ENCODE data around the gene SMPD3.

SMPD3 gene

GRCh38 chr16:68367440-68367839 is 80.9 kb downstream of the SMPD3 start:
- in situ Hi-C loops (cut with HindIII; ENCODE audit: low pct_ligation_motif_present, low pct_unique_long_range_greater_than_20kb, low sequenced_read_pairs), result no loop called here
- DNase-seq, result no peak

GRCh38 chr16:68367030-68367429 is 81.3 kb downstream of the SMPD3 start:
- in situ Hi-C loops (cut with HindIII; ENCODE audit: low pct_ligation_motif_present, low pct_unique_long_range_greater_than_20kb, low sequenced_read_pairs), result no loop called here
- DNase-seq, result peak; percentile 39

- no peak for DNase-seq
- in situ Hi-C loops (cut with HindIII; ENCODE audit: low pct_ligation_motif_present, low pct_unique_long_range_greater_than_20kb, low sequenced_read_pairs), result no loop called here
Measured at GRCh38 chr16:68366062-68366461, 82.2 kb downstream of the SMPD3 start.

DNA sequence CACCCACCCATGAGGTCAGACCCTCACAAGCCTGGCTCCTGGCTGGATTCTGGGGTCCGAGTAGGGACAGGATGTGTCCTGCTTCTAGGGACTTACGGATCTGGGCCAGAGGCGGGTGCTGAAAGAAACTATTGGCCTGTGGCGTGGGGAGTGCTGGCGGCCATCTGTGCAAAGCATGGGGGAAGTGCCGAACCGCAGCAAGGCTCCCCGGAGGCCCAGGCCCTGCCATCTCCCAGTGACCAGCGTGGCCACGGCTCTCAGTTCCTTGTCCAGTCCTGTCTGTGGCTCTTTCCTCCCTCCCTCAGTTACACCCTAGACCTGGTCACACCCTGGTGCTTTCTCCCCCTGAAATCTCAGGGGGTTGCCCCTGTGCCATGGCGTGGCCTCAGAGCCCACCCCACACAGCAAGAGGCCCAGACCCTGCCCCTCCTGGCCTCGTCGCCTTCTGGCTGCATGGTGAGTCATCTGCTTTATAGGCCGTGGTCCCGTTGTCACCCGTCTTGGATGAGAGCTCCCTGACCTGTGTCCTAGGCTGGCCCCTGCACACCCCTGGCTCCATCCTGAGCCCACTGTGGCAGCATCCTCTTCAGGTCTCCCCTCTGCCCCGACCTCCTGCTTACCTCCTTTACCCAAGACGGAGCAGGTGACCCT is 83.0 kb downstream of the SMPD3 start:
- in situ Hi-C loops (cut with HindIII; ENCODE audit: low pct_ligation_motif_present, low pct_unique_long_range_greater_than_20kb, low sequenced_read_pairs), result no loop called here
- no peak for DNase-seq

DNA sequence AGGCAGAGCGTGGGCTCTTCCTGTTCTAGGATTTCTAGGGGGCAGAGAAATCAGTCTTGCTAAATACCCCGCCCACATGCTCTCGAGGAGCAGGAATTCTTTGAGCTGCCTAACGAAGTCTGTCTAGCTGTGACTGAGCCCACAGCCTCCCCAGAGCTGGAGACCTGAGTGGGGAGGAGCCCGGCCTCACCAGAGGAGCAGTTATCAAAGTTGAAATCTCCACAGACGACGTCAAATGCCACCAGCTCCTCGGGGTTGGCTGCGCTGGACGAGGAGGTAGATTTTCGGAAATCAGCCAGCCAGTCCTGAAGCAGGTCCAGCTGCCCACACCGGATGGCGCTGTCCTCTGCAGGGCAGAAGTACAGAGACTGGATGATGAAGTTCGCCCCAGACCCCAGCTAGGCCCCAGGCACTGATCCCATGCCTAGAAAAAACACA is 83.7 kb downstream of the SMPD3 start:
- in situ Hi-C loops (cut with HindIII; ENCODE audit: low pct_ligation_motif_present, low pct_unique_long_range_greater_than_20kb, low sequenced_read_pairs), result no loop called here
- DNase-seq, result no peak

DNA sequence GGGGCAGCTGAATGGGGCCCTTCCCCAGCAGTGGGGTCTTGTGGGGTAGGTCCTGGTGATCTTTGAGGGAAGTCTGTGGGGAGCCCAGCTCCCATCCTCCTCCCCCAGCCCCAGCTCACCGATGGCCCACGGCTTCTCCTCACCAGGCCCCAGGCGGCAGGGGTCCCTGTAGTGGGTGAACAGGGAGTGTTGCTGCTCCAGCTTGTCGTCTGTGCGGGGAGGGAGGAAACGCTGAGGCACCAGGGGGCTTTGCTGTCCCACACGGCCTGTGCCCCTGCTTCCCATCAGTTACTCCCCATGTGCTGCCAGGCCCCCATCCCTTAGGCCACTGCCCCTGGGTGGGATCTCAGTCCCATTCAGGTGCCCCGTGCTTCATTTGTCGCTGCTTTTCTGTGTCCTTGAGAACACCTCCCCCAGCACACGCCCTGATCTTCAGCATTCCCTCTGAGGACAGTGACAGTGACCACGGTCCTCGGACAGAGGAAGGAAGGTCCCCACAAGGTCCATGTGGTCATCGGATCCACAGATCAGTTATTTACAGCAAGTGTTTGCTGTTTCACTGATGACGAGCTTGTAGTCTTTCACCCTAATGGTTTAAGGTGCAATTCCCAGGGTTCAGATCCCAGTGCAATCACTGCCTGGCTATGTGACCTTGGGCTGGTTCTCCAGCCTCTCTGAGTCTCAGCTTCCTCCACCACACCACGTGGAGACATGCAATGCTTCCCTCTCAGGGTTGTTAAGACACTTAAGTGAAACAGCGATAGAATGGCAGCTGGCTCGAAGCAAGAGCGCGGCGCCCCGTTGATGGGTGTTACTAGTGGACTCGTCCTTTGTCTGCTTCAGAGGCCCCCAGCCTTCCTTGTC is 84.4 kb downstream of the SMPD3 start:
- in situ Hi-C loops (cut with HindIII; ENCODE audit: low pct_ligation_motif_present, low pct_unique_long_range_greater_than_20kb, low sequenced_read_pairs), result no loop called here
- DNase-seq, result no peak

- in situ Hi-C loops (cut with HindIII; ENCODE audit: low pct_ligation_motif_present, low pct_unique_long_range_greater_than_20kb, low sequenced_read_pairs), result no loop called here
- DNase-seq, result no peak
Measured at GRCh38 chr16:68362947-68363657, 85.2 kb downstream of the SMPD3 start.

DNA sequence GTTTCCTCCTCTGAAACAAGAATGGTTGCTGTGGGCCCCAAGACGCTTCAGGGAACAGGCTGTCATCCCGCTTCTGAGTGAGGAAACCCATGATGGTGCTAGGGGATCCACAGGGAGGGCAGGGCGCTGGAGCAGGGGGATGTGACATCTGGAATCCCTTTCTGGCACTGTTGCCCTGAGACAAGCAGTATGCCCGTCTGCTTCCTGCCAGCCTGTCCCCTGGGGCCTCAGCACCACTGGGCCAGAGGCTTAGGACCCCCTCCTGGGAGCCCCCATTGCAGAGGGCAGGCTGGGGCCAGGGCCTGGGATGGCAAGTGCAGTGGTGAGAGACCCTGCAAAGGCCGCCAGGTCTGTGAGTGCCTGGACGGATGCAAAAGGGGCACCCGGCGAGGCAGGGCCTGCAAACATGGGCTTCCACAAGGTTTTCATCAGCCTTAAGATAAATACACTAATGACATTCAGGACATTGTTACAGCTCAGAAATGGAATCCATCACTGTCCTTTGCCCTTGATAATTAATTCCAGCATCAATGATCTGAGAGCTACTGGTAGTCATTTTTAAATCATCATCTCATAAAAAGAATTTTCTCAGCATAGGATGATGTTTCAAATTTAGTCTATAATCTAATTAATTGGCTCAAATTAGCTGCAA is 85.9 kb downstream of the SMPD3 start:
- in situ Hi-C loops (cut with HindIII; ENCODE audit: low pct_ligation_motif_present, low pct_unique_long_range_greater_than_20kb, low sequenced_read_pairs), result no loop called here
- no peak for DNase-seq

DNA sequence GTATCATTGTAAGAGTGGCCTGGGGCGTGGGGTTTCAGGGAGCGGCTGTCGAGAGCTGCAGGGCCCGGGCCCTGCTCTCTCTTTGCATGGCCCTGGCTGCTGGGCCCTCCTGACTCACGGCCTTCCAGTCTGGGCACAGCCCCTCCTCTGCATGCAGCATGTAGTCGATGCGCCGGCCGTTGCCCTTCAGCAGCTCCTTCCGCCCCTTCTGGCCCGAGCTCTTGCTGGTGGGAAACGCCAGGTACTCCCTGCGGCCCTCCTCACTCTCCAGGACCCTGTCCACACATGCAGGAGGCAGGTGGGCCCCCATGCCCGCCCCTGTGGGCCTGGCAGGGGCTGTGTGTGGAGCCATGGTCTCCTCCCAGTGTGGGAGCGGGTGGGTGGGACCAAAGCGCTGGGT is 86.8 kb downstream of the SMPD3 start:
- in situ Hi-C loops (cut with HindIII; ENCODE audit: low pct_ligation_motif_present, low pct_unique_long_range_greater_than_20kb, low sequenced_read_pairs), result no loop called here

DNA sequence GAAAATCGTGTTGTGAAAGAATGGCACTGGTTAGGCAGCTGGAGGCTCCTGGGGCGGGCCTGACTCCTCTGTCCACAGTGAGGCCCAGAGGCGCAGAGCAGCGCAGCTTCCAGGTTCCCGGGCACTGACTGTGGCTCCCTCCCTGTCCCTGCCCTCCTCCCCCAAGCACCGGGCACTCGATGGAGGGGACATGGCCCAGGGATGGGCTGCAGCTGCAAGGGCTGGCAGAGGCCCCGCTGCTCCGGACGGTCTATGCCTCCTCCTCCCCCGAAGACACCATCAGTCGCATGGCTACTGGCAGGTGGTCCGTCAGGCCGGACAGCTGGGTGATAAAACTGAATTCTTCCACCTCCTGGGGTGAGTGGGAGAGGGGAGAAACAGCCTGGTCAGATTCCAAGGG is 87.4 kb downstream of the SMPD3 start:
- DNase-seq, result no peak
- in situ Hi-C loops (cut with HindIII; ENCODE audit: low pct_ligation_motif_present, low pct_unique_long_range_greater_than_20kb, low sequenced_read_pairs), result no loop called here

More for the DNA sequence above, 86.8 kb downstream of the SMPD3 start:
- DNase-seq, result no peak

DNA sequence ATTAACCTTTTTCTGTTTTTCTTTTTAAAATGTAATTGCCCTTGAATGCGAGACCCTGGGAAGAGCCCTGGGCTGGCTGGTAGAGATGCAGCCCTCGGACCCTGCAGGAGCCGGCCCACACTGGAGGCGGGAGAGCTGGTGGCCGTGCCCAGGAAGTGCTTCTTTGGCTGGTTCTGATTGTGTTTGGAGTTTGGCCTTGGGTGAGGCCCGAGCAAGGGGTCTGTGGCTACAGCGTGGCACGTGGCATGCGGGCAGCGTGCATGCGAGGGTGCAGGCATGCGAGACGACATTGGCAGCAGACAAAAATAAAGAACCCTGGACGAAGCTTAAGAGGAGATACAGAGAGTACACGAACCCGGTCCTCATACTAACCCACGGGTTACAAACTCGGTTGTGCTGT is 87.8 kb downstream of the SMPD3 start:
- in situ Hi-C loops (cut with HindIII; ENCODE audit: low pct_ligation_motif_present, low pct_unique_long_range_greater_than_20kb, low sequenced_read_pairs), result no loop called here
- no peak for DNase-seq

GRCh38 chr16:68359398-68360191 is 88.7 kb downstream of the SMPD3 start:
- DNase-seq, result no peak
- in situ Hi-C loops (cut with HindIII; ENCODE audit: low pct_ligation_motif_present, low pct_unique_long_range_greater_than_20kb, low sequenced_read_pairs), result no loop called here

- in situ Hi-C loops (cut with HindIII; ENCODE audit: low pct_ligation_motif_present, low pct_unique_long_range_greater_than_20kb, low sequenced_read_pairs), result no loop called here
Measured at GRCh38 chr16:68358951-68359350, 89.4 kb downstream of the SMPD3 start.

GRCh38 chr16:68357923-68358322 is 90.4 kb downstream of the SMPD3 start:
- in situ Hi-C loops (cut with HindIII; ENCODE audit: low pct_ligation_motif_present, low pct_unique_long_range_greater_than_20kb, low sequenced_read_pairs), result no loop called here
- DNase-seq, result no peak

More at GRCh38 chr16:68358951-68359350, 89.4 kb downstream of the SMPD3 start:
- DNase-seq, result no peak

DNA sequence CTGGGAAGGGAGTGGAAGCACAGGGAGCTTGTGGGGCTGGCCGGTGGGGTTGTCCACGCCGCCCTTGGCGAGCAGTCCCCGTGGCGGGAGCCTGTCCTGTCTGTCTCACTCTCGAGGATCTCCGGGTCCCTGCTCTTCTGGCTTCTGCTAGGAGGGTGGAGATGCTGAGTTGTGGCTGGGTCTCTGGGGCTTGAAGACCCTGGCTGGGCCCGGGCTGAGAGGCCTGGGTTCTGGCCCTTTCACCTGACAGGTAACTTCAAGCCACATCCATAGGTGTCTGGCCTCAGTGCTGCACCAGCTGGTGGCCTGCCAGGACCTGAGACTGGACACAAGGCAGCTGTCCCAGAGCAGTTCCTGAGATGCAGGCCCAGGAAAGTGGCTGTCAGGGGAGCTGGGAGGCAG is 90.8 kb downstream of the SMPD3 start:
- no peak for DNase-seq
- in situ Hi-C loops (cut with HindIII; ENCODE audit: low pct_ligation_motif_present, low pct_unique_long_range_greater_than_20kb, low sequenced_read_pairs), result no loop called here

- in situ Hi-C loops (cut with HindIII; ENCODE audit: low pct_ligation_motif_present, low pct_unique_long_range_greater_than_20kb, low sequenced_read_pairs), result no loop called here
- DNase-seq, result no peak
Measured at GRCh38 chr16:68356919-68357286, 91.4 kb downstream of the SMPD3 start.

DNA sequence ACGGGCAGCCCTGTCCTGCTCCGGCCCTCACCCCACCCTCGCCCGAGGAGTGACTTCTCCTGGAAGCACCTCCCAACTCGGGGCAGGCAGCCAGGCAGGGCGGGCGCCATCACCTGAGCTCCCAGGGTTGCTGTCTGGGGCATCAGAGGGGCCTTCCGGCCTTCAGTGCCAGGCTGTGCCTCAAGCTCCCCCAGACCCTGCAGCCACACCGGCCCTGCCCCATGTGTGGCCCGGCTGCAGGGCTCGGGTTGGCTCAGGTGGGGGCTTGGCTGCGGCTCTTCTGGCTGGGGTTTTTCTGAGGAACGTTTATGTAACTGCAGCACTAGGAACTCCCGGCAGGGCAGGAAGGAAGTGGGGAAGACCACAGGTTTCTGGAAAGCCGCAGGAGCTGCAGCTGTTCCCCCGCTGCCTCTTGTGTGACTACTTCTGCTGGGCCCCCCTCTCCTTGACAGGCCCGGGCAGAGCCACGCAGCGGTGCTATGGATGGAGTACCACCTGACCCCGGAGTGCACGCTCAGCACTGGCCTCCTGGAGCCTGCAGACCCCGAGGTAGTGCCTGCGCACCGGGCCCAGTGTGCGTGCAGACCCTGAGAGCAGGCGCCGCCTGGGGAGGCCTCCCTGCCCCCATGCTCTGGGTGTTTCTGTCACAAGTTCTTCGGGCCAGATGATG is 91.9 kb downstream of the SMPD3 start:
- DNase-seq, result no peak

More for the DNA sequence above, 91.9 kb downstream of the SMPD3 start:
- in situ Hi-C loops (cut with HindIII; ENCODE audit: low pct_ligation_motif_present, low pct_unique_long_range_greater_than_20kb, low sequenced_read_pairs), result no loop called here
